HG03521 (cell line): ENCODE results near the gene RFXAP.

Source experiments
- ATAC-seq: cut with Tn5 transposase; IDR thresholded peaks from one replicate; pipeline ENCODE4 v1.9.1; 2021; ENCODE audit warnings: mild to moderate bottlenecking, moderate library complexity; ENCODE audit not compliant: unreplicated experiment

Gene RFXAP

GRCh38 chr13:36862722-36863121 is 43.7 kb downstream of the RFXAP start:
- no peak for ATAC-seq

GRCh38 chr13:36865265-36865664 is 46.2 kb downstream of the RFXAP start:
- no peak for ATAC-seq

- ATAC-seq = no peak
Observed at GRCh38 chr13:36866232-36866631, 47.2 kb downstream of the RFXAP start.

GRCh38 chr13:36870050-36870692 is 51.1 kb downstream of the RFXAP start:
- ATAC-seq = no peak

GRCh38 chr13:36872621-36873020 is 53.6 kb downstream of the RFXAP start:
- ATAC-seq = no peak

- no peak for ATAC-seq
Observed at GRCh38 chr13:36875431-36875830, 56.4 kb downstream of the RFXAP start.

GRCh38 chr13:36875961-36876360 is 56.9 kb downstream of the RFXAP start:
- ATAC-seq = no peak
